HT1080 (cell line): Measurements from ENCODE around the gene GSTA3. TPM values are rescaled to one million over a fixed set of nuclear protein-coding genes. Genes with fewer than 3 reads are reported as not detected.
"Not testable (repeated sequence)": the region's sequence is repeated elsewhere in the genome, so short reads cannot be mapped to it uniquely, and the experiment has no call there.

ENCODE experiments used
- DNase-seq: peaks from one replicate; pipeline ENCODE4 v3.0.0-alpha.2; 2015; ENCODE audit warnings: low read depth
- polyA plus RNA-seq, 2 experiments: library from polyadenylated mRNA; depleted of rRNA; stranded (reverse); fragments of >200 nt; gene quantifications; 2 replicates each; pipeline ENCODE4 v1.2.3, GENCODE V29; 2015
- total RNA-seq: library from RNA; depleted of rRNA; stranded (reverse); fragments of >200 nt; shearing (Covaris generic); gene quantifications from 2 replicates; pipeline ENCODE4 v1.2.3, GENCODE V29; 2014; rRNA removed

GSTA3 gene
- not detected in 2 replicates for total RNA-seq
- not detected in 2 replicates for polyA plus RNA-seq (2015; cell fraction: cytosol; rRNA removed)
- not detected in 2 replicates for polyA plus RNA-seq (2015; cell fraction: nucleus; rRNA removed)

DNA sequence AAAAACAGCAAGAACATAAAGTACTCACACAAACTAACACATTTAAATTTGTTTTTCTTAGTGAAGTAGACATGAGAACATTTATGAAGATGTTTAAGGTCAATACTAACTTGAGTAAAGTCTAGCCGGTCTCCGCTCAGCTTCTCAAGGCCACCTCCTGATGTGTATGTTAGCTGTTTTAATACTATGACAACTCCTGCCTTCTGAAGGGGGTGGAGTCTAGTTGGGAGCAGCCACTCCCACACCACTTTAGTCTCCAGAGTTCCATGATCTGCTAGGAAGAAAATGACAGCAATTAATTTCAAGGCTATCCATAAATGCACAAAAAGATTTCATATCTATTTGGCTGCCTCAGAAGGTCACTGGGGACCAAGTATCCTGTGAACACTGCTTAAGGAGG is at the start of gene GSTA3:
TSS of gene GSTA3 (minus strand) at position 168 of the 400 bp plus-strand sequence. CDS start 3,864 bp downstream, outside the sequence.
- no peak for DNase-seq

DNA sequence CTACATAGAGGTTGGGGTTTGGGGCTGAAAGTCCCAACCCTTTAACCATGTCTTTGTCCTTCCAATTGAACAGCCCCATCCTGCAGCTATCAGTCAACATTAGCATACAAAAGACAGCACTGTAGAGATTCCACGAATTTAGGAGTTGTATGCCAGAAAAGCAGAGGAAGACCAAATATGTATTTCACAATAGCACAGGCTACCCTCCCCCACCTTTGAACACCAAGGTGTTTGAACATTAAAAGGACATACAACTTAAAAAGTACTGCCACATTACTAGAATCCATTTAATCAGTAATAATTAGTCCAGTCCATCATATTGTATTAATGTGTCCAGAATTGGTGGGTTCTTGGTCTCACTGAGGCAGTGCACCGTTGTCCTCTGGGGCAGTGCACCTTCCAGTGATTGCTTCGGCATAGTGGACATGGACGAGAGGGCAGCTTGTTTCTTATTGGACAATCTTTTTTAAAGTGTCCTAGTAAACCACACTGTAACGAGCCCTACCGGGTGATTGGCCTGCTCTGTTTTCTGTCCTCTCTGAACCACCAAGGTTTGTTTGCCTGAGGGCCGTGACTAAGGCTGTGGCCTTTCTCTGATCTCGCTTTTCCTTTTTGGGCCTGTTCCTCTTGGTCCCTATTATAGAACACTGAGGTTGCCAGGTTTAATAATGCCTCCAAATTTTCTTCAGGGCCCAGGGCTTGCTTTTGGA is 49.2 kb upstream of the GSTA3 start:
- DNase-seq = no peak

DNA sequence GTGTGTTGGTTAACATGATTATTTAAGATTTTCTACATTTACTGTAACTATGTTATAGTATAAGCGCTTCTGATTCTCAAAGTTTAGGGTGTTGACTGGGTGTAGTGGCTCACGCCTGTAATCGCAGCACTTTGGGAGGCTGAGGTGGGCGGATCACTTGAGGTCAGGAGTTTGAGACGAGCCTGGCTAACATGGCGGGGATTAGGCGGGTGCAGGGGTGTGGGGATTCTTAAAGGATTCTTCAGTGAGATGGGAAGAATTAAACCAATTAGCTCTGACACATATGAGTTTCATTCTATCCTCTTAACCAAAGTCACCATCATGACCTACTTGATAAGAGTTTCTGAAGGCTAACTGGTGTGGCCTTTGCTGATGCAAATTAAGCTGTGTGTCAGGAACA is 46.4 kb upstream of the GSTA3 start:
- no peak for DNase-seq

DNA sequence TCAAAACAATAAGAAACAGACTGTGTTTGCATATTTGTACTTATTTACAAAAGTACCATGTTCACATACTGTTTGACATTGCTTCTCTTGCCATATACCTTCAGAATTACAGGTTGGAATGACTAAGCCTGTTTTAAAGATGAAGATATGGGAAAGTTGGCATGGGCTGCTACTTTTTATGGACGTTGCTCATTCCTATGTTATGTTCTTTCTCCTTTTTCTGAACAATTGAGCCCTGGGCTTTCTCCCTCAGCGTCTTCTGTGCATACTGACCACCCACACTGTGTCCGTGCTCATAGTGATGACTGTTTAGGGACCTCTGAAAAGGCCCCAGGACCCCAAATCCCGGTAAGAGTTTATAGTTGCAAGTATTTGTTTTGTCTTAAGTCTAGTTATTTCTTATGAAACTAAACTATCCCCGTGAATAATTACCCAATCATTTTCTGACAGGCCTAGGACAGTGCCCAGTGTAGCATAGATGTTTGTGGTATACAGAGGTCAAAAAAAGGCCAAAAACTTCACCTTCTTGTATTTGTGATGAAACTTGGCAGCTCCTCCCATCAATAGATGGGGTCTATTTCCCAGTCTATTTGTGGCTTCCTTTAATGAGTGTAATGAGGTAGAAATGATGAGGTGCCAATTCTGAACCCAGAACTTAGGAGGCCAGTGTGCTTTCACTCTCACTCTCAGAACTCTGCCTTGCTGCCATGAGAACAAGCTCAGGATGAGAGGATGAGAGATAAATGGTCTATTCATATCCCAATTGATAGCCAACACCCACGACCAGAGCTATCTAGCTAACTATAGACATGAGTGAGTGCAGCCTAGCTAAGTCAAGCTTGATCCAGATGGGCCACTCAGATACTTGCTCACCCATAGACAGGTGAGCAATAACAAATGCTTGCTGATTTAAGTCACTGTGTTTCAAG is 44.7 kb upstream of the GSTA3 start:
- no peak for DNase-seq

DNA sequence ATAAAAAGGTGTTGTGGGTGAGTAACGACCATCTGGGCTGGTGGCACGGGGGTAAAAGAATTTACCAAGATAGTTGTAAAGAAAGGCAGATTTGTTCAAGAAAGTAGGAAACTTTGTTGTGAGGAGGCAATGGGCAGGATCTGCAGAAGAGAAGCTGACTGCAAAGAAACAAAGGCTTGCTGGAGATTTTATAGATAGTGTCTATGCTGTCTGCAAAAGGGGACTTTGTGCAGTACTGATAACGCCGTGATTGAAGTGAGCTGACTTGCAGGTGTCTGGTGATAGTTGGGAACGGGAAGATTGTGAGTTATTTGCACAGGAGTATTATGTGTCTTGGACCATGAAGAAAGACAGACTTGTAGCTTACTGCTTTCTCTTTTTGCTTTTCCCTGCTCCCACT is 36.8 kb upstream of the GSTA3 start:
- DNase-seq = no peak

- DNase-seq = not testable (repeated sequence)
Observed at GRCh38 chr6:52942821-52943220, 33.3 kb upstream of the GSTA3 start.

DNA sequence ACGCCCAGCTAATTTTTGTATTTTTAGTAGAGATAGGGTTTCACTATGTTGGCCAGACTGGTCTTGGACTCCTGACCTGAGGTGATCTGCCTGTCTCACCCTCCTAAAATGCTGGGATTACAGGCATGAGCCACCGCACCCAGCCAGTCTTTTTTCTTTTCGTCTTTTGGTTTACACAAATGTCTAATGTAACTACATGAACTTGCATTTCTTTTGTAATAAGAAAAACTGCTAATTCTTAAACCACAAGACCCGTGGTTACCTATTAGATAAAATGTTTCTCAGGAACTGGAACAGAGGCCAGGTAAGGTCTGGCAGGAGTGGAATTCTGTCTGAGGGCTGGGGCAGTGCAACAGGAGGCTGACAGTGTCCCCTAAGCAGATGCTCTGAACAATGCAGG is 32.7 kb upstream of the GSTA3 start:
- no peak for DNase-seq

DNA sequence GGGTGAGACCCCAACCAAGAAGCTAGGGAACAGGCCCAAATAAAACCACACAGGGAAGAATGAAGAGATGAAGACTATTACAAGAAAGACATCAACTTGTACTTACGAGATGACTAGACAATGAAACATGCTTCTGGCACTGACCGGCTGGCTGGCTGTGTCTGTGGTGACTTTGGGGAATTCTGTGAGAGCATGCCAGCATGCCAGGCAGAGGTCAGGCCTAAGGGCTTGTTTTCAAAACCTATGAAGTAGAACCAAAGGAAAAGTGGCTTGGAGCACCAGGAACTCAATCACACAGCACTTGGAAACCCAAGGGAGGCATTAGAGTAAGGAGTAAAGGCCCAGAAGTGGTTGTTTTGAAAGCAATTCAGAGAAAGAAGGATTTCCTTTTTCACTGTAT is 28.4 kb upstream of the GSTA3 start:
- peak; percentile 4 for DNase-seq

- DNase-seq = no peak
Observed at GRCh38 chr6:52933778-52934177, 24.3 kb upstream of the GSTA3 start.

DNA sequence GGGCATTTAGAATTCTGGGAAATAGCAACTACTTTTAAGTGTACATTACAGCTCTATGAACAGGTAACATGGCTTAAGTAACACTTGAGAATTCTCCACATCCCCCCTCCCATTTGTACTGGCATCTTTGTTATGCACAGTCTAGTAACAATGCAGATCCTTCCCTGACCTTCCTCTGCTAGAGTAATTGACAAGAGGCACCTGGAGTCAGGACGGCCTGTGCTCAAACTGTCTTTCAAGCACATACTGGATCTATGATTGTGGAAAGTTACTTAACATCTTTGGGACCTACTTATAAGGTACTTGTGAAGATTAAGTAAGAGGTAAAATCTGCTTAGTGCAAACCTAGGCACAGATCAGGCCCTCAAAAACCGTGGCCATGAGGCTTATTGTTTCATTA is 21.9 kb upstream of the GSTA3 start:
- no peak for DNase-seq

DNA sequence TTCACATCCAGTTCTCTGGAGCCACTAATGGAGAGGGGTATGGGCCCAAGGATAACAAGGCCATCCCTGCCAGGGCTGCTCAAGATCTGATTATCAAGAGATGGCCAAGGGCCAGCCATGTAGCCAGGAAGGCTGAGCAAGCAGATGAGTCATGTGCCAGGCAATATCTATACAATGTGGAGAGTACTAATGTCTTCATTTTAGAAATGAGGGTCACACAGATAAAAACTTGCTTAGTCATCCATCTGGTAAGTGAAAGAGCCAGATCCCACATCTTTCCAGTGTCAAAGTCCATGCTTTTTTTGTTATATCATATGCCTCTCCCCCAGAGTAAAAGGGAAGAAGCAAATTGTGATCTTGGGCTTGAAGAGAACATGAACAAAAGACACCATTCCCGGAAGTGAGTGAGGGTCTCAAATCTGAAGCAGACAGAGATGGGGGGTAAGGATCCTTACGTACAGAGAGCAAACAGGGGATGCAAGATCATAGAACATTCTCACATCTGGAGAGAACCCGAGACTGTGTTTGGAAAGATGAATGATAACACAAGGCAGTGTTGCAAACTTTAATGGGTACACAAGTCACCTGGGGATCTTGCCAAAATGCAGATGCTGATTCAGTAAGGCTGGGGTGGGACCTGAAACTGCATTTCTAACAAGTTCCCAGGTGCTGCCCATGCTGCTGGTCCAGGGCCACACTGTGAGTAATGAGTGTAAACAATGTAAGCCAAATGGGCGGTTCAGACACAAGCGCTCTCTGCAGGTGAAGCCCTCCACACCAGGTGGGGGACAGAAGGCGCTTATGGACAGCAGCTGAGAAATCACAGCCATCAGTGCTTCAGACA is 20.0 kb upstream of the GSTA3 start:
- peak; percentile 92 for DNase-seq

- DNase-seq = no peak
Observed at GRCh38 chr6:52927451-52927850, 18.0 kb upstream of the GSTA3 start.

GRCh38 chr6:52925919-52926792 is 16.7 kb upstream of the GSTA3 start:
- no peak for DNase-seq

GRCh38 chr6:52925042-52925441 is 15.5 kb upstream of the GSTA3 start:
- no peak for DNase-seq

DNA sequence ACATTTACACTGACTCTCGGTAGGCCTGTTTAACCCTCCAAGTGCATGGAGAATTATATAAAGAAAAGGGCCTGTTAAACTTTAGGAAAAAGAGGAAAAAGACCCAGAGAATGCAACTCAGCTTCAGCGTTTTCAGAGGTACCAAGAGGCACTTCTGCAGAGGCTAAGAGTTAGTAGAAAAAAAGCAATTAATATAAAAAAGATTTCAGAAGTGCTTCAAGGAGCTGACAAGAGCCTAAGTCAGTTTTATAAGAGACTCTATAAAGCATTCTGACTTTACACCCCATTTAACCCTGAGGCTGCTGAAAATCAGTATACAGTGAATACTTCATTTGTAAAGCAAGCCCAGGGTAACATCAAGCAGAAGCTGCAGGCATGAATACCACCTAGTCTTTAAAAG is 14.2 kb upstream of the GSTA3 start:
- DNase-seq = not testable (repeated sequence)

DNA sequence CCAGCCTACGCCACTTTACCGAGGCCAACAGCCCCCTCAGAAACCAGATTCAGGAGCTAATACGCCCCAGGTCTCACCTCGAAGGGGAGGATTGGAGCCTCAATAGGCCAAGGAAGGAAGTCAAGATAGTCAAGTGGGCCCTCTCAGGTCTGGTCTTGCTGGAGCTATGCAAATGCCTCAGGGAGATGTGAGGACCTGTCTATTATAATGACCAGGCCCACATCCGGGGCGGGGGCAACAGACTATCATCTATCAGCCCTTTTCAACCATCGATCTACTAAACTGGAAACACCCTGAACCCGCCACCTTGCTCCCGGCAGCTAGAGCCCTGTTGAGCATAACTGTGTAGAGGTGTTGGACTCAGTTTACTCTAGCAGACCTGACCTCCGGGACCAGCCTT is 12.7 kb upstream of the GSTA3 start:
- DNase-seq = no peak

DNA sequence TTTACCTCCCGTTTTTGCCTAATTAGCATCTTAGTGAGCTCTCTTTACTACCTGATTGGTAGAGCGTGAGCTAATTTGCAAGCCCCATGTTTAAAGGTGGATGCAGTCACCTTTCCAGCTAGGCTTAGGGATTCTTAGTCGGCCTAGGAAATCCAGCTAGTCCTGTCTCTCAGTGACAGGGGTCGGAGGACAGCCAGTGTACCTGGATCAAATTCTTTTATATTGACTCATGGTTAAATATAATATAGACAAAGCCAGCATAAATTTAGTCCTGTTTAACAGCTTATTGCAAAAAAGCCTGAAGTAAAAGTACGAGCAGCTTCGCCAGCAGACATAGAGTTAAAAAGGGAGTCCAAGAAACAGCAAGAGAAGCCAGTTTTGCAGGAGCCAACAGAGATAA is 12.2 kb upstream of the GSTA3 start:
- DNase-seq = no peak

DNA sequence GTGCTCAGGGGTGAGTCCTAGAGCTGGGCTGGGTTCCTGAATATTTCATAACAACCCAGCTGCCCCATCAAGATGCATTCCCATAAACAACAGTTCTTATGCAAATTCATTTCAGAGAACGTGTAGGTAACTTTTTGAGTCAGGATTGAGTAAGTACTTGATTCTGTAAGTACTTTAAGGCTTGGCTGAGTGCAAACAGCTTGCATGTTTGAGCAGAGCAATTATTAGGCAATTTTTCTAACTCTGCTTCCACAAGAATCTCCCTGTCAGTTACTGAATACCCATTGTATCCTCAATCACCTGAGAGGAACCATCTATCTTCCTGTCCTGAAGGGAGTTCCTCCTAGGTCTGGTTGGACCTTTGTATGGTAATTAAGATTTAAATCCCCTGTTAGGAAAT is 10.0 kb upstream of the GSTA3 start:
- not testable (repeated sequence) for DNase-seq

- DNase-seq = not testable (repeated sequence)
Observed at GRCh38 chr6:52918771-52919170, 9.3 kb upstream of the GSTA3 start.

DNA sequence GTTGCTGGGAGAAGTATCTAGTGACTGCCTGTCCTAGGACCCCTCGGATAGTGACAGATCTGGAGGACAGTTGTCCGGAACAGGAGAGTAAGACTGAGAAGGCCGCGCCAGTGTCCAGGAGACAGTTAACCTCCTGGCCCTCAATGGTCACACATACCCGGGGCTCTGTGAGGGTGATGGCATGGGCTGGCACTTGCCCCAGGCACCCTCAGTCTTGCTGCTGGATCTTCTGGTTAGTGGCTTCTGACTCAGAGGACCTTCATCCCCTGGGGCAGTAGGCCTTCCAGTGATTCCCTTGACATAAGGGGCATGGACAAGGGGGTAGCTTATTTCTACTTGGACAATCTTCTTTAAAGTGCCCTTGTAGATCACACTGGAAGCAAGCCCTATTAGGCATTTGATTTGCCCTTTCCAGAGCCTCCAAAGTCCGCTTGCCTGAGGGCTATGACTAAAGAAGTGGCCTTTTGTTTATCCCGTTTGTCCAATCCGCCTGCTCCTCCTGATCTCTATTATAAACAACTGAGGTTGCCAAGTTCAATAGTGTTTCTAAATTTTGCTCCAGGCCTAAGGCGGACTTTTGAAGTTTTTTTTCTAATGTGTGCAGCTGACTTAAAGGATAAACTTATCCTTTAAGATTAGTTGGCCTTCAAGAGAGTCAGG is 8.7 kb upstream of the GSTA3 start:
- peak; percentile 8 for DNase-seq
